Camera-type eye (tissue), 1 donor: ENCODE measurements around the gene ATP11C. TPM values are rescaled to one million over a fixed set of nuclear protein-coding genes. Genes with fewer than 3 reads are reported as not detected.

Experiments used
- total RNA-seq: library from RNA; depleted of rRNA; stranded (reverse); fragments of >200 nt; gene quantifications from one replicate; pipeline ENCODE4 v1.2.3, GENCODE V29; 2014

The ATP11C gene
- total RNA-seq = 38.6 TPM

GRCh38 chrX:139932901-139933796, at the start of gene ATP11C:
Gene ATP11C, minus strand, starts transcription at chrX:139933053. Its CDS starts 1,011 bp downstream, at chrX:139932042.

GRCh38 chrX:139965421-139965820, 32.6 kb upstream of the ATP11C start, which contains the start of gene CXorf66:
Gene CXorf66, minus strand, starts transcription at chrX:139965521. Its CDS starts 25 bp downstream, at chrX:139965496.

GRCh38 chrX:139708067-139708466, 224.8 kb downstream of the ATP11C start, which contains the start of gene MCF2:
Gene MCF2, minus strand, starts transcription at chrX:139708167. Its CDS starts 56,423 bp downstream, at chrX:139651744.

Other genes with a start within 250 kb of the ATP11C start
- gene MCF2, start 224.9 kb downstream of the ATP11C start, total RNA-seq = 5.6 TPM
- not detected for gene CXorf66, start 32.5 kb upstream of the ATP11C start, total RNA-seq